Measurements from ENCODE around the gene PADI6.
"Not testable (repeated sequence)": the region's sequence is repeated elsewhere in the genome, so short reads cannot be mapped to it uniquely, and the experiment has no call there.

PADI6 gene

DNA sequence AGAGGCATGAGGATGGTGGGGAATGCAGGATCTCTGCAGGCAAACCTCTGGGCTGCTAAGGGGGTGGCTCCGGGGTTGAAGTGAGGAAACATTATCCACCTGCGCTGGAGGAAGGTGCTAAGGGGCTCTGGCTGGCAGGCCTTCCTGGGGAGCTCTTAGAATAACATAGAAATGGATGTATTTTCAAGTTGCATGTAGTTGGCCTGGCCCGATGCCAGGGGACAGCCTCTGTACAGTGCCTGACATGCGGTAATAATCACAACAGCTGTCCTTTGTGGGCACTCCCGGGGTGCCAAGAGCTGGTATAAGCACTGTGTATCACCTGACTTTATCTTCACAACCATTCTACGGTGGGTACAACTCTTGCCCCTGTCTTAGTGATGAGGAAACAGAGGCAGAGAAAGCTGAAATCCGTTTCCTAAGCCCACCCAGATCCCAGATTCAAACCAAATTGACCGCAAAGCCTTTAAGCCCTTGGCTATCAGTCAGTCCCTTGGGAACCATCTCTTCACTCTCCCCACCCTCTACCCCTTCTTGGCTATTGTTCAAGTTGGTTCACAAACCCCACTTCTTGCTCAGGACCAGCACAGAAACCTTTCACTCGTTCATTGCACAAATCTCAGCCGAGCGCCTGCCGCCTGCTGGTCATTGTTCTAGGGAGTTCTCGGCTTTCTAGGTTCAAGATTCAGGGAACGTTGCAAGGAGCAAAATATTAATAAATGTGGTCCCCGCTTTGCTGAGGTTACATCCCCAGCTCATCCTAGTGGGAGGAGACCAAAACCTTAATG lies 33.1 kb upstream of the PADI6 start:
- no peak for DNase-seq (ENCODE audit: low read depth in 2 of 2)
- H3K4me3 ChIP-seq (replicated peaks in 1 of 2; ENCODE audit: low read depth in 2 of 2, low read length in 2 of 2) = no peak overlapping the region
- TF ChIP-seq, protein P1, sequence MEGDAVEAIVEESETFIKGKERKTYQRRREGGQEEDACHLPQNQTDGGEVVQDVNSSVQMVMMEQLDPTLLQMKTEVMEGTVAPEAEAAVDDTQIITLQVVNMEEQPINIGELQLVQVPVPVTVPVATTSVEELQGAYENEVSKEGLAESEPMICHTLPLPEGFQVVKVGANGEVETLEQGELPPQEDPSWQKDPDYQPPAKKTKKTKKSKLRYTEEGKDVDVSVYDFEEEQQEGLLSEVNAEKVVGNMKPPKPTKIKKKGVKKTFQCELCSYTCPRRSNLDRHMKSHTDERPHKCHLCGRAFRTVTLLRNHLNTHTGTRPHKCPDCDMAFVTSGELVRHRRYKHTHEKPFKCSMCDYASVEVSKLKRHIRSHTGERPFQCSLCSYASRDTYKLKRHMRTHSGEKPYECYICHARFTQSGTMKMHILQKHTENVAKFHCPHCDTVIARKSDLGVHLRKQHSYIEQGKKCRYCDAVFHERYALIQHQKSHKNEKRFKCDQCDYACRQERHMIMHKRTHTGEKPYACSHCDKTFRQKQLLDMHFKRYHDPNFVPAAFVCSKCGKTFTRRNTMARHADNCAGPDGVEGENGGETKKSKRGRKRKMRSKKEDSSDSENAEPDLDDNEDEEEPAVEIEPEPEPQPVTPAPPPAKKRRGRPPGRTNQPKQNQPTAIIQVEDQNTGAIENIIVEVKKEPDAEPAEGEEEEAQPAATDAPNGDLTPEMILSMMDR (IDR thresholded peaks at IDR 0.05; ENCODE audit: low read depth, low read length) = no peak

DNA sequence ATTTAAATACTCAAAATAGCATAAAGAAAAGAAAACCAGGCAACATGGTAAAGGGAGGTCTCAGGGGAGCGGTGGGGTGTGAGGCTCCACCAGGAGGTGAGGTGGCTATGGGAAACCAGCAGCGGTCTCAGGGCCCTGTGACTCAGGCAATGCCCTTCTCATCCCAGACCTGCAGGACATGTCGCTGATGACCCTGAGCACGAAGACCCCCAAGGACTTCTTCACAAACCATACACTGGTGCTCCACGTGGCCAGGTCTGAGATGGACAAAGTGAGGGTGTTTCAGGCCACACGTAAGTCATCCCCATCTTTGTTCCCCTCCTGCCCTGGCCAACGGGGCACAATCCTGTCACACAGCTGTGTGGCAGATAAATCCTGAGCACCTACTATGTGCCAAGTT lies 32.5 kb upstream of the PADI6 start:
- DNase-seq (ENCODE audit: low read depth in 2 of 2) = no peak
- no peak overlapping the region for H3K4me3 ChIP-seq (replicated peaks in 1 of 2; ENCODE audit: low read depth in 2 of 2, low read length in 2 of 2)
- TF ChIP-seq, protein P1 (IDR thresholded peaks at IDR 0.05; ENCODE audit: low read depth, low read length) = no peak

DNA sequence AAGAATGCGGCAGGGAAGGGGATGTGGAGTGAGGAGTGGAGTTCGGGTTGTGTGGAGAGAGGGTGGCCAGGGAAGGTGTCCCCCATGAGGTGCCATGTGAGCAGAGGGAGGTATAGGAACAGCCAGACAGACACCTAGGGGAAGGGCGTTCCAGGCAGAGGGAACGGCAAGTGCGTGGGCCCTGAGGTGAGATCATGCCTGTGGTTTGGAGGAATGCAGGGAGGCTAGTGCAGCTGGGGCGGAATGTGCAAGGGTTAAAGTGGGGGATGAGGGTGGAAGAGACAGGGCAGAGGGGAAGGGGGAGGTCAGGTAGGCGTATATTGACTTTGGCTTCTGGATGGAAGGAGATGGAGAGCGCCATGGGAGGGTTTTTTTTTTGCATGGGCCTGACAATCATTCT lies 31.6 kb upstream of the PADI6 start:
- no peak overlapping the region for H3K4me3 ChIP-seq (replicated peaks in 1 of 2; ENCODE audit: low read depth in 2 of 2, low read length in 2 of 2)
- TF ChIP-seq, protein P1 (IDR thresholded peaks at IDR 0.05; ENCODE audit: low read depth, low read length) = no peak
- no peak for DNase-seq (ENCODE audit: low read depth in 2 of 2)

DNA sequence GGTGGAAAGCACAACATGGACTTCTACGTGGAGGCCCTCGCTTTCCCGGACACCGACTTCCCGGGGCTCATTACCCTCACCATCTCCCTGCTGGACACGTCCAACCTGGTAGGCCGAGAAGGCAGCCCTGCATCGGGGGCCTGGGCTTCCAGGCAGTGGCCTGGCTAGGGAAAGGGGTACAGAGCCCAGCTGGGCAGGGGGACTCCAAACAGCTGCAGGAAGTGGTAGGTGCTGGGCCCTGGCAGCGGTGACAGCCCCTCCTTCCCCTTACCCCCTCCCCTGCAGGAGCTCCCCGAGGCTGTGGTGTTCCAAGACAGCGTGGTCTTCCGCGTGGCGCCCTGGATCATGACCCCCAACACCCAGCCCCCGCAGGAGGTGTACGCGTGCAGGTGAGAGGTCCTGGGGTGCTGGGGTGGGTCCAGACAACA lies 30.0 kb upstream of the PADI6 start:
- no peak for DNase-seq (ENCODE audit: low read depth in 2 of 2)
- TF ChIP-seq, protein P1 (IDR thresholded peaks at IDR 0.05; ENCODE audit: low read depth, low read length) = no peak

DNA sequence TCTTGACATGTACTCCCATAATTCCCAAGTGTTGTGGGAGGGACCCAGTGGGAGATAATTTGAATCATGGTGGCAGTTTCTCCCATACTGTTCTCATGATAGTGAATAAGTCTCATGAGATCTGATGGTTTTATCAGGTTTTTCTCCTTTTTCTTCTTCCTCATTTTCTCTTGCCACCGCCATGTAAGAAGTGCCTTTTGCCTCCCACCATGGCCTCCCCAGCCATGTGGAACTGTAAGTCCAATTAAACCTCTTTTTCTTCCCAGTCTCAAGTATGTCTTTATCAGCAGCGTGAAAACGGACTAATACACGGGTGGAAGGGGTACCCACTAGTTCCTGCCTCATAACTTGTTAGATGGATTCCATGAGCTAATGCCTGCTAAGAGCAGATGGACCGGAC lies 26.5 kb upstream of the PADI6 start:
- H3K4me3 ChIP-seq (replicated peaks in 1 of 2; ENCODE audit: low read depth in 2 of 2, low read length in 2 of 2); DNase-seq (ENCODE audit: low read depth in 2 of 2): not testable (repeated sequence)

More for the DNA sequence above, 30.0 kb upstream of the PADI6 start:
- no peak overlapping the region for H3K4me3 ChIP-seq (replicated peaks in 1 of 2; ENCODE audit: low read depth in 2 of 2, low read length in 2 of 2)

DNA sequence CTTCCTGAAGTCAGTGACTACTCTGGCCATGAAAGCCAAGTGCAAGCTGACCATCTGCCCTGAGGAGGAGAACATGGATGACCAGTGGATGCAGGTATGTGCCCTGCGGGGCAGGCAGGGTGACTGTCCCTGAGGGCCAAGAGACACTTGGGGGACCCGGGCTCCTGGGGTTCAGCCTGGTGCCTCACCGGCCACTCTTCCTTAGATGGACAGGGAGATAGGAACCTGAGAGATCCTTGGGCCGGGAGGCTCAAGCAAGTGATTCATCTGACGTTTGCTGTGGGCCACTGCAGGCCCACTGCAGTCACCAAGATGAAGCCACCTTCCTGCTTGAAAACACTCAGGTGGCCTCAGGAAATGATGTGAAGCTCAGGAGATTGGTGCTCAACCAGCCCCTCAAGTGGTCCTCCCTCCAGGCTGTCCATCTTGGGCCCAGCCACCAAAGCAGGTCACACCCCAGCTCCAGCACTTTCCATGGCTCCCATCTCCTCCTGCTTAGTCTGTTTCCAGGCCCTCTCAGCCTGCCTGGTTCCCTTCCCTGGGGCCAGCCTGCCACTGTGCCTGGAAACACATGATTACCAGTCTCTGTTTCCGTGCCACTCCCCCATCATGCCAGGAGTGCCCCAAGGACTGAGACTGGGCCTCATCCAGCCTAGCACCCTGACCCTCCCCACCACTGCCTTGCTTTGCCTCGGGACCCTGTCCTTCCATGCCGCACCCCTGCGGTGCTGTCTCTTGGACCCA lies 25.8 kb upstream of the PADI6 start:
- no peak overlapping the region for H3K4me3 ChIP-seq (replicated peaks in 1 of 2; ENCODE audit: low read depth in 2 of 2, low read length in 2 of 2)
- TF ChIP-seq, protein P1 (IDR thresholded peaks at IDR 0.05; ENCODE audit: low read depth, low read length) = no peak
- DNase-seq (ENCODE audit: low read depth in 2 of 2) = no peak
